SK-N-MC (cell line): ENCODE results near the gene TTC34.

Experiments
- DNase-seq: peaks from one replicate; pipeline ENCODE4 v3.0.0-alpha.2; 2011; ENCODE audit warnings: low read depth, low spot score
- H3K27ac ChIP-seq: fragments of 200-600 bp; sonication (generic); 2 replicates; pipeline ENCODE4 v1.5.1; 2016; ENCODE audit warnings: mixed run types
- H3K36me3 ChIP-seq: fragments of 200-600 bp; sonication (generic); 2 replicates; pipeline ENCODE4 v1.6.1; 2017; ENCODE audit warnings: antibody characterized with exemption, low read length, mixed read lengths; ENCODE audit not compliant: insufficient read depth
- H3K4me3 ChIP-seq: fragments of 200-600 bp; sonication (generic); 2 replicates; pipeline ENCODE4 v1.5.1; 2016
- H3K9ac ChIP-seq: fragments of 200-600 bp; sonication (generic); 2 replicates; pipeline ENCODE4 v1.8.0; 2017; ENCODE audit warnings: mixed run types, mixed read lengths; ENCODE audit not compliant: insufficient read length
- H3K9me3 ChIP-seq: fragments of 200-600 bp; sonication (generic); 2 replicates; pipeline ENCODE4 v1.6.1; 2017; ENCODE audit warnings: low read depth, mild to moderate bottlenecking, antibody characterized with exemption, low read length, moderate library complexity, mixed read lengths
- EZH2 ChIP-seq: fragments of 200-600 bp; sonication (generic); IDR thresholded peaks from one replicate; pipeline ENCODE4 v1.6.1; 2017; ENCODE audit warnings: antibody characterized with exemption
- FOXP2 ChIP-seq: optimal IDR thresholded peaks from 2 replicates; pipeline ENCODE3; 2011; ENCODE audit warnings: mild to moderate bottlenecking, moderate library complexity; ENCODE audit not compliant: insufficient read depth; ENCODE audit errors: extremely low read length, control extremely low read depth
- POLR2AphosphoS5 ChIP-seq: IDR thresholded peaks from 2 replicates; pipeline ENCODE4 v1.6.1; 2012; ENCODE audit warnings: mild to moderate bottlenecking, low read depth, low read length, borderline replicate concordance

The TTC34 gene

DNA sequence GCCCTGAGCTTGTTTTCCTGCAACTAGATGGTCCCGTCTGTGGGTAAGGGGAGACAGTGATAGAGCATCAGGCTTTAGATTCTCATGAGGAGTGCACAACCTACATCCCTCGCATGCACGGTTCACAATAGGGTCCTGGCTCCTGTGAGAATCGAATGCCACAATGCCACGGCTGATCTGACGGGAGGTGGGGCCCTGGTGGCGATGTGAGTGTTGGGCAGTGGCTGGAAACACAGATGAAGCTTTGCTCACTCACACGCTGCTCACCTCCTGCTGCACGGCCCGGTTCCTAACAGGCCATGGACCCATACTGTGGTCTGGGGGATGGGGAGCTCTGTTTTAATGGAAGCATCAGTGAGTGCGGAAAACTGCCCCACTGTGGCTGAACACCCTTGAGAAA lies 35.8 kb upstream of the TTC34 start:
- H3K9me3 ChIP-seq = no peaks in the 10 kb centered on the region
- TF ChIP-seq POLR2AphosphoS5 (no peak), EZH2 (no peak), FOXP2 (no peak)
- no peak overlapping the region for H3K4me3 ChIP-seq
- no peak overlapping the region for H3K9ac ChIP-seq
- no peak overlapping the region for H3K27ac ChIP-seq
- no peaks in the 10 kb centered on the region for H3K36me3 ChIP-seq
- DNase-seq = no peak

DNA sequence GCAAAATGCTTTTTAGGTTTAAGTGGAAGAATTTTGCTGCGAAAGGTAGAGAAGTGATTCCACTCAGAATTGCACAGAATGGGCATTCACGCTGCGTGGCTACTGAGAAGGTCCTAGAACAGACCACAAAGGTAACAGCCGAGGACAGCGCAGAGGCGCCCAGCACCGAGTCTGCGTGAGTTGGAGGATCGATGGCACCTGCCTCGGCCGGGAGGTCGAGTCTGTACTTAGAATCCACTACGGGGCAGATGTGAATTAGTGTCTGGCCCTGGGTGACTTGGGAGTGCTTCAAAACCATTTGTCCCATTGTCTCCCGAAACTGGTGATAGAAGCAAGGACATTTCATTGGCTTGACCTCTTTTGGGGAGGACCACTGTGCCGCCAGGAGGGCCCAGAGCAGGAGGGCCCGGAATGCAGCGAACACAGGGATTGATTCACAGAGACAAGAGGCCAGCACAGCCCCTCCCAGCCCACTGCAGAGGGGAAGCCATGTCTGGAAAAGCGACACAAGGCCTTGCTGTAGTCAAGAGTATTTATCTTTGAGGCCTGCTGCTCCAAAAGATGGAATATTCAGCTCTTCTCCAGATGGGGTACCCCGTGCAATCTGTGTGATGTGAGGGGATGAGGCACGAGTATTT lies 35.0 kb upstream of the TTC34 start:
- no peak overlapping the region for H3K9ac ChIP-seq
- TF ChIP-seq POLR2AphosphoS5 (no peak), FOXP2 (no peak), EZH2 (no peak)
- H3K36me3 ChIP-seq = no peaks in the 10 kb centered on the region
- no peak overlapping the region for H3K27ac ChIP-seq
- H3K4me3 ChIP-seq = no peak overlapping the region
- H3K9me3 ChIP-seq = no peaks in the 10 kb centered on the region
- no peak for DNase-seq

DNA sequence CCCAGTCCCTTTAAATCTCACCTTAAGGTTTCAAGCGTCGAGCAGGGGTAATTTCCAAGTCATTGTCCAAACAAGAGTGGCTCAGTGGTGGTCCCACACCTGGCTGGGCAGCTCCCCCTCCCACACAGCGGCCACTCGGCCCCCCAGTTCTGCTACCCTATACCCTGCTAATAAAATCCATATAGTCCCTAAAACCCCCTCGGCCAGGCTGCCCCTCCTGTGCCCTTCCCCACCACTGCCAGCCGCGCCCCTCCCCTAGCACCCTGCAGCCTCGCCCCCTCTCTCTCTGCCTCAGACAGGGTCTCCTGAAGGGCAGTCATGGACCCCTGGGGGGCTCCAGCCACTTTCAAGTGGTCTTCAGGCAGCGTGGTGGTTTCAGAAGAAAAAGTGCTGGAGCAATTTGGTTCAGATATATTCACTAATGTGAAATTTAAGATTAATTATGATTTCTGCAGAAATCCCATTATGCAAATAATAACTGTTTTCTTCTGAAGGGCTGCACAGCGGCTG lies 34.2 kb upstream of the TTC34 start:
- TF ChIP-seq EZH2 (no peak), FOXP2 (no peak), POLR2AphosphoS5 (no peak)
- H3K27ac ChIP-seq = no peak overlapping the region
- H3K9me3 ChIP-seq = no peaks in the 10 kb centered on the region
- no peak overlapping the region for H3K9ac ChIP-seq
- no peak for DNase-seq
- H3K36me3 ChIP-seq = no peaks in the 10 kb centered on the region
- H3K4me3 ChIP-seq = no peak overlapping the region

DNA sequence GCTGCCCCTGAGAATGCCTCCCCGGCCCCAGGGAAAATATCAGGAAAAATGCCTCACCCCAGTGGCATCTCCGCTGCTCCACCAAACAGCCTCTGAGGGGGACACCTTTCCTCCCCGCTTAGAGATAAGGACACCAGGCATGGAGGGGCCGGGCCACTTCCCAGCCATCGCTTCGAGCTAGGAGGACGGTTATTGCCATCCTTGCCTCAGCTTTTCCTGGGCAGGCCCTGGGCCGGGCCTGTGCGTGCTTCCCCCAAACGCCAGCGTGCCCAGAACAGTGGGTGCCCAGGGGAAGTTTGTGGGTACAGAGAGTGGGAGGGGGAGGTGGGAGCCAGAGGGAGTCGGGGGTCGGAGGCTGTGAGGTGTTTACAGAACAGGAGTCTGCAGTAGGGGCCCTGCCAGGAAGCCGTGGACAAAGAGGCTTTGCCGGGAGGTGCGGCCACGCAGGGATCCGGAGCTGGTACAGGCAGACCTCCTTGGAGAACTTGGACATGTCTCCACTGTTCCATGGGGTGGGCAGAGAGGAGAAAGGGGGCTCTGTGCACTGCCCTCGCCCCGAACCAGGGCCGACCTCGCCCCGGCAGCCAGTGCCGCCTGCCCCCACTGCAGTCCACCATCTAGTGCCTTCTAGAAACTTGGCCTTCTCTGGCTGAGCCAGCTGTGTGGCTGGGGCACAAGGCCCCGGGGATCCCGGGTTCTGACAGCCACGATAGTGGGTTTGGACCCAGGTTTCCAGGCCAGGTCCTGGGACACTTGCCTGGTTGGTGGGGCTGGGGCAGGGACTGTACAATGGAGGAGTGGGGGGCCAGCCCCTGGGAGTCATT lies 33.5 kb upstream of the TTC34 start:
- H3K9me3 ChIP-seq = no peaks in the 10 kb centered on the region
- no peaks in the 10 kb centered on the region for H3K36me3 ChIP-seq
- no peak overlapping the region for H3K9ac ChIP-seq
- DNase-seq = no peak
- TF ChIP-seq POLR2AphosphoS5 (no peak), FOXP2 (no peak), EZH2 (no peak)
- no peak overlapping the region for H3K4me3 ChIP-seq
- H3K27ac ChIP-seq = no peak overlapping the region

DNA sequence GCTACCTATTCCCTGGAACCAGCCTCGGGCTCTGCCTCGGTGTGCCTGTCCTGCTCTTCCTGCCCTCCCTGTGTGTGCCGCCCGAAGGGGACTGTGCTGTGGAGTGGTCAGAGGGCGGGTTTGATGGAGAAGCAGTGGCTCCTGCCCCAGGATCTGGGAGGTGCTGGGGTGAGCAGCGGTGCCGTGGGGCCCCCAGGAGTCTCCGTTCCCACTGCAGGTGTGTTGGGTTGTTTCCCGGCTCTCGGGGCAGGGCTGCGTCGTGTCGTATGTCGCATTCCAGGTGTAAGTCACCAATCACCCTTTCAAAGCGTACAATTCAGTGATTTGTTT lies 32.6 kb upstream of the TTC34 start:
- TF ChIP-seq FOXP2 = no peak
- no peak for TF ChIP-seq EZH2
- no peak for TF ChIP-seq POLR2AphosphoS5
- Histone ChIP-seq H3K9ac (no peak overlapping the region), H3K4me3 (no peak overlapping the region), H3K36me3 (no peaks in the 10 kb centered on the region), H3K9me3 (no peaks in the 10 kb centered on the region), H3K27ac (no peak overlapping the region)
- DNase-seq = no peak

DNA sequence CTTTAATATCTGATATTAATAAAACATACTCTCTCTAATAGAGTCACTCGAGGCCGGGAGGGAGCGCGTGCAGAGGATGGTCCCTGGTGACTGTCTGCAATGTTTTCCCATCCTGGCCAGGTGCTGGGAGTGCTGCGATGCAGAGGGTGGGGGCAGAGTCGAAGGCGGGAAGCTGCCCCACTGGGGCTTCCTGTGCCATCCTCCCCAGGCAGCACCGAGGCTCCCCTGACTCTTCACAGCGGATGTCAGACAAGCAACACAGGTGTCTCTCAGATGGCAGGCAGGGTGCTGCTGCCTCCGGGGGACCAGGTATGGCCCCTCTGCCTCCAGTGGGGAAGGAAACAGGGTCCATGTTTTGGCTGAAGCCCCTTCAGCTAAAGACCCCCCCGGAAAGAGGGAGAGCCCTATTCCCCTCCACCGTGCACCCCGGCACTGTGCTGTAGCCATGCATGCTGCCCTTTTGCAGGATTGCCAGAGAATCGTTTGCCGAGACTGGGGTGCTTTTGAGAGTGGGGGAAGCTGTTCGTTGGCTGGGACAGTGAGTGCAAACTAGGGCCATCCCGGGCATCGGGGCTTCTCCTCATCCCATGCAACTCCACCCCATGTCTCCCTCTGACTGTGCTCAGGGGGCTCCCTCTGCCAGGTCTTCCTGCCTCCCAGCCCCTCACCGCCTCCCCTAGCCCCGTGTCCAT lies 32.1 kb upstream of the TTC34 start:
- Histone ChIP-seq H3K36me3 (no peaks in the 10 kb centered on the region), H3K4me3 (no peak overlapping the region), H3K27ac (no peak overlapping the region), H3K9me3 (no peaks in the 10 kb centered on the region), H3K9ac (no peak overlapping the region)
- DNase-seq = no peak
- TF ChIP-seq EZH2 (no peak), POLR2AphosphoS5 (no peak), FOXP2 (no peak)

DNA sequence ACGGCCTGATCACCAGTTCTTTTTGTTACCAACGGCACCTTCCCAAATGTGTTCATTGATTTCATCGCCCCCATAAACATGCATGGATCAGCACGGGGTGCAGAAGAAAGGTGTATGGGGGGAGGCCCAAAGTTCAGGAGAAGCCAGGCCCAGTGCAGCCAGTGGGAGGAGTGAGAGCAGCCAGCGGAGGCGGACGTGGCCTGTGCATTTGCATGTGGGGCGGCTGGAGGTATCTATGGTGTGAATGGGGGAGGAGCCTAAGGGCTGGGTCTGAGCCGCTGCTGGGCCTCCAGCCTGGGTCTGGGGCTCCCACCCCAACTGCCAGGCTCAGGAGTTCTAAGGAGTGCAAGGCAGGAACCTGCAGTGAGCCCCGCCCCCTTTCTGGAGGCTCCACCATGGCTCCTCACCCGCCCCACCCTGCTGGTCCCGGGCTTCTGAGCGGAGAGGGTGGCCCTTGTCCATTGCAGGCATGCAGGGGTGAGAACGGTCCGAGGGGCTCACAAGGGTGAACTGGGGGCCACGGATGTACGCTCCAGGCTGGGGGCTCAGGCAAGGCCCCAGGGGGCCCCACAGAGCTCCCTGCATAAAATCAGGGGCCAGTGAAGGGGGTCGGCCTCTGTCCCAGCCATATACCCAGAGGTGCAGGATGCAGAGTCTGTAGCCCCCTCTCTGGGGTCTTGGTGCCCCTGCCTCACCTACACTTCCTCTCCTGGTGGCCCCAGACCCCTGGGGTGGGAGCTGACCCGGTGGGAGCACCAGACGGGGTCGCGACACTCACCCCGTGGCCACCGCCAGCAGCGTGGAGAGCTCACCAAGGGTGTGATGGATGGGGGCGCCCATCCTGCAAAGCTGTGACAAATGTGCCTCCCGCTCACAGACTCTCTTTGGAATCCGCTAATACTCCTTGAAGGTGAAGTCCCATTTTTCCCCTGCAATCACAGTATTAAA lies 31.3 kb upstream of the TTC34 start:
- H3K9ac ChIP-seq = no peak overlapping the region
- no peak for DNase-seq
- TF ChIP-seq POLR2AphosphoS5 (no peak), EZH2 (no peak), FOXP2 (no peak)
- H3K9me3 ChIP-seq = no peaks in the 10 kb centered on the region
- no peak overlapping the region for H3K4me3 ChIP-seq
- H3K36me3 ChIP-seq = no peaks in the 10 kb centered on the region
- H3K27ac ChIP-seq = no peak overlapping the region
